OCI-LY1 (cell line): Measurements from ENCODE around the gene OLFM2.

ENCODE experiments used
- H2AFZ ChIP-seq: fragments of 200-600 bp; sonication (generic), shearing (Covaris generic); 2 replicates; pipeline ENCODE4 v1.6.0; 2014; ENCODE audit warnings: antibody characterized with exemption, mild to moderate bottlenecking, low read length
- H3F3A ChIP-seq: fragments of 200-600 bp; sonication (generic), shearing (Covaris generic); 2 replicates; pipeline ENCODE4 v1.6.0; 2014; ENCODE audit warnings: mild to moderate bottlenecking, antibody characterized with exemption, low read length, moderate library complexity; ENCODE audit not compliant: insufficient read depth
- H3K27ac ChIP-seq: fragments of 200-600 bp; sonication (generic); 2 replicates; pipeline ENCODE4 v1.5.1; 2014; ENCODE audit warnings: low read length, mixed run types, mild to moderate bottlenecking, low read depth; ENCODE audit not compliant: poor library complexity, severe bottlenecking
- H3K27me3 ChIP-seq: fragments of 200-600 bp; sonication (generic); 2 replicates; pipeline ENCODE4 v1.6.0; 2014; ENCODE audit warnings: antibody characterized with exemption, mild to moderate bottlenecking, low read length, moderate library complexity; ENCODE audit not compliant: insufficient read depth
- H3K36me3 ChIP-seq: fragments of 200-600 bp; sonication (generic); 2 replicates; pipeline ENCODE4 v1.6.1; 2014; ENCODE audit warnings: mild to moderate bottlenecking, antibody characterized with exemption, low read length, moderate library complexity, mixed read lengths; ENCODE audit not compliant: insufficient read depth
- H3K4me1 ChIP-seq: fragments of 200-600 bp; sonication (generic); 2 replicates; pipeline ENCODE4 v1.5.1; 2014; ENCODE audit warnings: mild to moderate bottlenecking, low read length, moderate library complexity; ENCODE audit not compliant: insufficient read depth, severe bottlenecking
- H3K4me2 ChIP-seq: fragments of 200-600 bp; sonication (generic), shearing (Covaris generic); 2 replicates; pipeline ENCODE4 v1.6.1; 2014; ENCODE audit warnings: low read length
- H3K4me3 ChIP-seq: fragments of 200-600 bp; sonication (generic); 2 replicates; pipeline ENCODE4 v1.5.1; 2014; ENCODE audit warnings: low read length, low read depth, mild to moderate bottlenecking, mixed read lengths; ENCODE audit not compliant: poor library complexity, severe bottlenecking
- H3K79me2 ChIP-seq: fragments of 200-600 bp; shearing (Covaris generic); 2 replicates; pipeline ENCODE4 v1.6.1; 2016; ENCODE audit warnings: mixed run types, low read length, mixed read lengths; ENCODE audit not compliant: insufficient read depth
- H3K9ac ChIP-seq: fragments of 200-600 bp; sonication (generic), shearing (Covaris generic); 2 replicates; pipeline ENCODE4 v1.6.1; 2014; ENCODE audit warnings: mild to moderate bottlenecking, low read length, mixed read lengths
- H3K9me2 ChIP-seq: fragments of 200-600 bp; sonication (generic), shearing (Covaris generic); 2 replicates; pipeline ENCODE4 v1.6.1; 2014; ENCODE audit warnings: low read depth, mild to moderate bottlenecking, low read length, mixed read lengths
- H3K9me3 ChIP-seq: fragments of 200-600 bp; shearing (Covaris generic); 2 replicates; pipeline ENCODE4 v1.6.1; 2014; ENCODE audit warnings: low read length, mixed read lengths
- H4K20me1 ChIP-seq: fragments of 200-600 bp; sonication (generic), shearing (Covaris generic); 2 replicates; pipeline ENCODE4 v1.6.0; 2016; ENCODE audit warnings: mild to moderate bottlenecking, low read length; ENCODE audit not compliant: insufficient read depth
- EZH2 ChIP-seq: fragments of 200-600 bp; sonication (generic), shearing (Covaris generic); IDR thresholded peaks from 2 replicates; pipeline ENCODE4 v1.8.0; 2017; ENCODE audit warnings: borderline replicate concordance, mixed run types, mild to moderate bottlenecking, antibody characterized with exemption, low read length, moderate library complexity, mixed read lengths
- TF ChIP-seq, protein P1 (sequence below): fragments of 200-600 bp; sonication (generic), shearing (Covaris generic); IDR thresholded peaks from 2 replicates; pipeline ENCODE4 v1.5.1; 2017; ENCODE audit warnings: mild to moderate bottlenecking, antibody characterized with exemption, low read length, moderate library complexity, mixed read lengths

The OLFM2 gene

DNA sequence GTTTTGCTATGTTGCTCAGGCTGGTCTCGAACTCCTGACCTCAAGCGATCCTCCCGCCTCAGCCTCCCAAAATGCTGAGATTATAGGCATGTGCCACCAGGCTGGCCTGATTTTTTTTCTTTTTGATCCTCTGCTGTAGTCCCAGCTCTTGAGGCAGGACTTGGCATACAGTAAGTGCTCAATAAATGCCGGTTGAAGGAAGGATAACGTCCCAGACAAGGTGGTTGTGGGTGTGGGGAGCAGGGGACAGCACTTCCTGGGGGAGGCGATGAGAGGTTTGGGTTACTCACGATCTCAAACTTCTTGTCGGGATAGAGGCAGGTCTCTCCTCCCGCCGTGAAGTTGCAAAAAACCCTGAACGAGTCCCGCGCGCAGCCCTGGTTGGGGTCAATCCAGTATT lies 29.7 kb upstream of the OLFM2 start:
- H4K20me1 ChIP-seq = no peaks in the 10 kb centered on the region
- H3K36me3 ChIP-seq = no peaks in the 10 kb centered on the region
- H3K9me3 ChIP-seq = no peaks in the 10 kb centered on the region
- no peak overlapping the region for H3K9ac ChIP-seq
- TF ChIP-seq, protein P1, sequence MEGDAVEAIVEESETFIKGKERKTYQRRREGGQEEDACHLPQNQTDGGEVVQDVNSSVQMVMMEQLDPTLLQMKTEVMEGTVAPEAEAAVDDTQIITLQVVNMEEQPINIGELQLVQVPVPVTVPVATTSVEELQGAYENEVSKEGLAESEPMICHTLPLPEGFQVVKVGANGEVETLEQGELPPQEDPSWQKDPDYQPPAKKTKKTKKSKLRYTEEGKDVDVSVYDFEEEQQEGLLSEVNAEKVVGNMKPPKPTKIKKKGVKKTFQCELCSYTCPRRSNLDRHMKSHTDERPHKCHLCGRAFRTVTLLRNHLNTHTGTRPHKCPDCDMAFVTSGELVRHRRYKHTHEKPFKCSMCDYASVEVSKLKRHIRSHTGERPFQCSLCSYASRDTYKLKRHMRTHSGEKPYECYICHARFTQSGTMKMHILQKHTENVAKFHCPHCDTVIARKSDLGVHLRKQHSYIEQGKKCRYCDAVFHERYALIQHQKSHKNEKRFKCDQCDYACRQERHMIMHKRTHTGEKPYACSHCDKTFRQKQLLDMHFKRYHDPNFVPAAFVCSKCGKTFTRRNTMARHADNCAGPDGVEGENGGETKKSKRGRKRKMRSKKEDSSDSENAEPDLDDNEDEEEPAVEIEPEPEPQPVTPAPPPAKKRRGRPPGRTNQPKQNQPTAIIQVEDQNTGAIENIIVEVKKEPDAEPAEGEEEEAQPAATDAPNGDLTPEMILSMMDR = no peak
- no peak for TF ChIP-seq EZH2
- H3K4me2 ChIP-seq = no peak overlapping the region
- H3K4me1 ChIP-seq = no peaks in the 10 kb centered on the region
- H3F3A ChIP-seq = no peaks in the 10 kb centered on the region
- no peaks in the 10 kb centered on the region for H3K79me2 ChIP-seq
- no peaks in the 10 kb centered on the region for H3K27me3 ChIP-seq
- H3K9me2 ChIP-seq = no peaks in the 10 kb centered on the region
- no peak overlapping the region for H2AFZ ChIP-seq
- H3K27ac ChIP-seq = no peak overlapping the region
- H3K4me3 ChIP-seq = no peak overlapping the region

DNA sequence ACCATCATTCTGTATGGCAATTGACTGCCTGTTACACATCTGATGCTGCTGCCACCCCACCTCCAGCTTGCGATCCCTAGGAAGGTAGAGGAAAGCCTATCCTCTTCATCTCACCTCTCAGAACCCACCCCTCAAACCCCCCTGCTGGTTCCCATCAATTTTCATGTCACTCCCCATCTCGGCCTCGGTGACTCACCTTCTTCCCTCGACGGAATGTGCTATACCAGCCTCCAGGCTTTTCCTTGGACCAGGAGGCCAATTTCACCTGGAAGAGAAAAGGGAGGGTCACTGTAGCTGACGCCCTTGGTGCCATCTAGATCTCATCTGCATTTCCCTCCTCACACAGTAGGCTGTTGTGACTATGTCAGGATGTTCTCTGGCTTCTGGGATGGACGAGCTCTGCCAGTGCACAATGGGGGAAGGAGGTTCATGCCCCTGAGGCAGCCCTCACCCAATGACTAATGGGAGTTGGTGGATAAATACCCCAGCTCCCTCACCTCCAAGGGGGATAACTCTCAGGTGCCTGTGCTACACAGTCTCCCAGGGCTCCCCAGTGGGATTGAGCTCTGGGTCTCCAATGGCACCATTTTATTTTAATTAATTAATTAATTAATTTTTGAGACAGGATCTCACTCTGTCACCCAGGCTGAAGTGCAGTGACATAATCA lies 26.4 kb upstream of the OLFM2 start:
- H3K36me3 ChIP-seq = no peaks in the 10 kb centered on the region
- H3K4me3 ChIP-seq = no peak overlapping the region
- H3K4me2 ChIP-seq = no peak overlapping the region
- H3K27me3 ChIP-seq = no peaks in the 10 kb centered on the region
- TF ChIP-seq EZH2 = no peak
- TF ChIP-seq, protein P1 = no peak
- no peak overlapping the region for H3K27ac ChIP-seq
- no peaks in the 10 kb centered on the region for H3K9me3 ChIP-seq
- no peak overlapping the region for H2AFZ ChIP-seq
- H3F3A ChIP-seq = no peaks in the 10 kb centered on the region
- no peaks in the 10 kb centered on the region for H4K20me1 ChIP-seq
- no peaks in the 10 kb centered on the region for H3K9me2 ChIP-seq
- H3K9ac ChIP-seq = no peak overlapping the region
- no peaks in the 10 kb centered on the region for H3K4me1 ChIP-seq
- no peaks in the 10 kb centered on the region for H3K79me2 ChIP-seq

DNA sequence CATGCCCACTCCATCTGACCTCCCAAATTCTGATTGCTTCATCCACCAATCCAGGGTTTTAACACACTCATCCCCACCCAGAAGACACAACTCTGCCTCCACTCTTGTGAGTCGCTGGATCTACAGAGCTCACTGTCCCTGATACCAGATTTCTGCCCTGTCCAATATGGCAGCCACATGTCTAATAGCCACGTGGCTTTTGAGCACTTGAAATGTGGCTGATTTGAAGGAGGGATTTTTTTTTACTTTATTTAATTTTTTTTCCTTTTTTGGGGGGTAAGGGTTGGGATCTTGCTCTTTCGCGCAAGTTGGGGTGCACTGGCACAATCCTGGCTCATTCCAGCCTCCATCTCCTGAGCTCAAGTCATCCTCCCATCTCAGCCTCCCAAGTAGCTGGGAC lies 24.8 kb upstream of the OLFM2 start:
- no peaks in the 10 kb centered on the region for H3K9me3 ChIP-seq
- H3F3A ChIP-seq = no peaks in the 10 kb centered on the region
- no peaks in the 10 kb centered on the region for H3K79me2 ChIP-seq
- H3K9me2 ChIP-seq = no peaks in the 10 kb centered on the region
- no peak overlapping the region for H3K9ac ChIP-seq
- TF ChIP-seq, protein P1 = no peak
- no peak for TF ChIP-seq EZH2
- H3K27me3 ChIP-seq = no peaks in the 10 kb centered on the region
- no peaks in the 10 kb centered on the region for H4K20me1 ChIP-seq
- H3K4me3 ChIP-seq = no peak overlapping the region
- H3K36me3 ChIP-seq = no peaks in the 10 kb centered on the region
- H2AFZ ChIP-seq = no peak overlapping the region
- no peaks in the 10 kb centered on the region for H3K4me1 ChIP-seq
- H3K27ac ChIP-seq = no peak overlapping the region
- H3K4me2 ChIP-seq = no peak overlapping the region
